GM12891 (cell line): Measurements from ENCODE around the gene MYO15B.

Source experiments
- DNase-seq: peaks from one replicate; pipeline ENCODE4 v3.0.0; 2011; ENCODE audit warnings: low spot score; ENCODE audit not compliant: insufficient read length
- FAIRE-seq: peaks from 2 replicates; lab custom pipeline; 2011; peaks lifted over from hg19 to GRCh38; lab: Jason Lieb, UNC
- PAX5 ChIP-seq: IDR thresholded peaks from 2 replicates; pipeline ENCODE4 v1.6.1; 2011; ENCODE audit warnings: low read length, moderate library complexity, mild to moderate bottlenecking; ENCODE audit not compliant: insufficient read depth, severe bottlenecking
- POLR2A ChIP-seq: IDR thresholded peaks from 2 replicates; pipeline ENCODE4 v1.6.1; 2011; ENCODE audit warnings: low read depth, low read length, control low read depth
- POLR2AphosphoS5 ChIP-seq: IDR thresholded peaks from 2 replicates; pipeline ENCODE4 v1.6.1; 2011; ENCODE audit warnings: low read depth, low read length, control low read depth
- POU2F2 ChIP-seq: IDR thresholded peaks from 2 replicates; pipeline ENCODE4 v1.6.1; 2011; ENCODE audit warnings: low read depth, mild to moderate bottlenecking, control low read depth, low read length, moderate library complexity
- SPI1 ChIP-seq: IDR thresholded peaks from 2 replicates; pipeline ENCODE4 v1.6.1; 2011; ENCODE audit warnings: low read depth, low read length, control low read depth
- TAF1 ChIP-seq: IDR thresholded peaks from 2 replicates; pipeline ENCODE4 v1.6.1; 2011; ENCODE audit warnings: low read depth, low read length, control low read depth

Gene MYO15B

DNA sequence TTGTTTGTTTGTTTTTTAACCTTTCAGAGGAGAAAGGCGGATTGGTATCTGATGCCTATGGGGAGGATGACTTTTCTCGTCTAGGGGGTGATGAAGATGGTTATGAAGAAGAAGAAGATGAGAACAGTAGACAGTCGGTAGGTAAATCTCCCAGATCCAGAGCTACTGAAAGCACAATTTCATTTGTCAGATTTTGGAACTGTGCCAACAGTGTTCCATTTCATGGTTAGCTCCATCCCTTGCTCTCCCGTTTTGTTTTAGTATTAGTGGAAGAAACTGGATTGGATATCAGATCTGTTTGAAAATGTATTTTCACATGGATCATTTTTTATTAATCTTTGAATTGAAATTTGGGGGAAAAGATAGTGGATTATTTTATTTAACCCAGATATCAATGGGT is 80.9 kb downstream of the MYO15B start:
- no peak for TF ChIP-seq PAX5
- FAIRE-seq = no peak
- no peak for DNase-seq

DNA sequence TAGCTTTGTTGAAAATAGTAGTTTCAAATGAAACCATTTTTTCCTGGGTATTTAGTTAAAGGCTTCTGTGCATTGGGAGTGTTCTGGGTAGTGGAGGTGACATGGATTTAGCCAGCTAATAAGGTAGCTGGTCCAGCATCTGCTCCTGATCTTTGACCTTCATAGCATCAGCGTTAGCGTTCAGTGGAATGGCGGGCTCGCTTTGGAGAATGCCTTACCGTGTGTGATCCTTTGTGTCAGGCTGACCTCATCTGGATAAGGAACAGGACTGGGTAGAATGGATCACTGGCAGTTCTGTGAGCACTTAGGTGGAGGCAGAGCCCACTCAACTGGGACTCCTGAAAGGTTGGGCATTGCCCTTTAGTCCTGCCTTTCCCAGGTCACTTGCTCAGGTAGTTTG is 83.3 kb downstream of the MYO15B start:
- no peak for DNase-seq
- TF ChIP-seq PAX5 (no peak), POLR2AphosphoS5 (no peak), POLR2A (no peak), TAF1 (no peak), SPI1 (no peak), POU2F2 (no peak)
- no peak for FAIRE-seq

DNA sequence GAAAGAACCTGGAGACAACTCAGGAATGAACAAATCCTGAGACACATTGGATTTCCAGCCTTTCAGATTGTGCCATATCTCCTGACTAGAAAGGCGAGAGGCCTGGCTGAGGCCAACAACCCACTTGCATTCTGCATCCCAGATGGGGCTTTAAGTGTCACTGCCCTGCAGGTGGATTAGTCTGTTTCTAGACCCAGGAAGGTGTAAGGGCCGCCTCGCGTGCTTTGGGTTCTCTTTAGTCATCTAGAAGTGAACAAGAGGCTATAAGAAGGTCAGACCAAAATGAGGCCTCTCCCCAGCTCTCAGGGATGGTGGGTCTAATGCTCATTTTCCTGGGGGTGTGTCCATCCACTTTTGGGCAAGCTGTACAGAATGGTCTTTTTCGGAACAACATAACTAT is 84.4 kb downstream of the MYO15B start:
- TF ChIP-seq POLR2A (no peak), TAF1 (no peak), POU2F2 (no peak), PAX5 (no peak)
- no peak for FAIRE-seq
- no peak for DNase-seq

DNA sequence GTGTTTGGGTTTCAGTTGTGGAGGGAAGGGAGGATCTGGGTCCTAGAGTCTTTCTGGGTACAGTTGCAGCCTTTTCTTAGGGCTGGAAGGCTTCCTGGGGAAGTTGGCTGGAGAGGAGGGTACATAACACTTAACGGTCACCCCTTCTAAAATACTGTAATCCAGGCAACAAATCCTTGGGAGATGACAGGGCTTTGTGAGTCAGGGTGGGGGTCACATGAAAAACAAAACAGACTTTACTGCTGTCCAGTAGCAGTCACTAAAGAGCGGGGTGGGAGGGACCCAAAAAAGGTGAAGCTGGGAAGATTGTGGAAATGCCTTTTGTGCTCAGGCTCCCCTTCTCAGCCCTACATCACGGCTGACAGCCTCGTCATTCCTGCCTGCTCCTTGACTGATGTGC is 85.9 kb downstream of the MYO15B start:
- FAIRE-seq (no peak), DNase-seq (no peak)
- TF ChIP-seq POLR2AphosphoS5 (no peak), POU2F2 (no peak), PAX5 (no peak), POLR2A (no peak)
